K562 (cell line): ENCODE measurements around the gene RAPSN. TPM values are rescaled to one million over a fixed set of nuclear protein-coding genes. Genes with fewer than 3 reads are reported as not detected.
A peak's percentile ranks its signal among the peaks of the same experiment; 100 is the strongest.

ENCODE experiments used
- ATF2 ChIP-seq: sonication (generic); formaldehyde crosslinking; IDR thresholded peaks from 2 replicates; pipeline ENCODE4 v1.8.1; 2022; ENCODE audit warnings: missing genetic modification reagents
- CBX1 ChIP-seq: sonication (generic); IDR thresholded peaks from 2 replicates; pipeline ENCODE4 v1.6.1; 2016; ENCODE audit warnings: antibody characterized with exemption, low read depth, mild to moderate bottlenecking
- E2F1 ChIP-seq: sonication (generic); formaldehyde crosslinking; IDR thresholded peaks from 2 replicates; pipeline ENCODE4 v1.8.1; 2023; ENCODE audit warnings: mild to moderate bottlenecking, missing genetic modification reagents, moderate library complexity
- ETV6 ChIP-seq, 3 experiments: fragments of 150-350 bp in 1 of 3; sonication (generic) in 1 of 3; formaldehyde crosslinking in 1 of 3; IDR thresholded peaks; 2 replicates each; pipeline versions ENCODE4 v1.6.1 to v1.8.0; 2014 to 2022; ENCODE audit warnings: borderline replicate concordance in 2 of 3, low read depth in 2 of 3, antibody characterized with exemption in 1 of 3, low read length in 1 of 3, mild to moderate bottlenecking in 1 of 3, missing genetic modification reagents in 1 of 3
- FOXK2 ChIP-seq, 2 experiments: fragments of 450-650 bp; IDR thresholded peaks in 1 of 2; conservative IDR thresholded peaks in 1 of 2; 2 replicates each; pipeline ENCODE4 v1.6.1; 2016; ENCODE audit warnings: low read depth in 2 of 2, mild to moderate bottlenecking in 1 of 2
- MAFG ChIP-seq: fragments of 450-650 bp; conservative IDR thresholded peaks from 2 replicates; pipeline ENCODE4 v1.6.1; 2016; ENCODE audit warnings: missing genetic modification characterization, missing compliant biosample characterization
- PATZ1 ChIP-seq: fragments of 250-450 bp; sonication (Bioruptor Pico); IDR thresholded peaks from 2 replicates; pipeline ENCODE4 v1.5.0; 2020; ENCODE audit warnings: mild to moderate bottlenecking, borderline replicate concordance
- TARDBP ChIP-seq: fragments of 450-650 bp; IDR thresholded peaks from 2 replicates; pipeline ENCODE4 v1.6.1; 2016
- U2AF1 ChIP-seq: fragments of 200-400 bp; formaldehyde crosslinking; optimal IDR thresholded peaks from 2 replicates; pipeline ENCODE3; 2017; ENCODE audit warnings: mild to moderate bottlenecking, low read depth, low read length, moderate library complexity
- VEZF1 ChIP-seq: fragments of 200-800 bp; sonication (Bioruptor generic); IDR thresholded peaks from 2 replicates; pipeline ENCODE4 v1.6.1; 2017; ENCODE audit warnings: missing genetic modification characterization, missing compliant biosample characterization
- ZC3H4 ChIP-seq: sonication (generic); formaldehyde crosslinking; IDR thresholded peaks from 2 replicates; pipeline ENCODE4 v1.9.0; 2021; ENCODE audit warnings: missing genetic modification reagents, borderline replicate concordance
- ZEB2 ChIP-seq: fragments of 450-650 bp; IDR thresholded peaks from 2 replicates; pipeline ENCODE4 v1.6.1; 2016
- ZNF282 ChIP-seq: sonication (generic); formaldehyde crosslinking; IDR thresholded peaks from 2 replicates; pipeline ENCODE4 v1.8.1; 2023; ENCODE audit warnings: missing genetic modification reagents
- ZNF395 ChIP-seq: fragments of 200-800 bp; sonication (Bioruptor generic); IDR thresholded peaks from 2 replicates; pipeline ENCODE4 v1.6.1; 2017; ENCODE audit warnings: missing genetic modification characterization, missing compliant biosample characterization
- ZNF639 ChIP-seq, 2 experiments: fragments of 200-800 bp in 1 of 2; sonication (Bioruptor generic) in 1 of 2; sonication (generic) in 1 of 2; formaldehyde crosslinking in 1 of 2; IDR thresholded peaks in 1 of 2; conservative IDR thresholded peaks in 1 of 2; 2 replicates each; pipeline versions ENCODE4 v1.5.0 to v1.6.1; 2016 to 2020; ENCODE audit warnings: missing compliant biosample characterization in 1 of 2, missing genetic modification characterization in 1 of 2, missing genetic modification reagents in 1 of 2
- polyA plus RNA-seq, 8 experiments: library from polyadenylated mRNA; depleted of rRNA in 4 of 8; stranded (reverse) in 5 of 8; unstranded in 3 of 8; fragments of >200 nt; fragmentation: Nextera tagmentation in 2 of 8; fragmentation: Illumina TruSeq in 1 of 8; extraction: Ambion mirVana in 2 of 8; extraction: Trizol in 1 of 8; gene quantifications; 2 replicates each; pipeline versions ENCODE4 v1.2.1 to v1.2.3, GENCODE V29; 2011 to 2014; ENCODE audit warnings: inconsistent platforms in 1 of 8, missing spikeins in 1 of 8
- total RNA-seq, 7 experiments: library from RNA; depleted of rRNA in 6 of 7; stranded (reverse); fragments of >200 nt in 6 of 7; fragmentation: Illumina TruSeq in 2 of 7; extraction: Trizol in 2 of 7; gene quantifications; 2 replicates each; pipeline versions ENCODE4 v1.2.1 to v1.2.3, GENCODE V29; 2011 to 2021; ENCODE audit warnings: low replicate concordance in 1 of 7

RAPSN gene
- total and polyA plus RNA-seq, 9 of the 15 experiments (the other 6 are each of a cell fraction or from before 2014, with no cell fraction given): 0.06 to 0.11 TPM; not detected in 7

GRCh38 chr11:47407746-47408590 is 41.0 kb downstream of the RAPSN start, which contains the start of gene SLC39A13 (continued):
- TF ChIP-seq ZNF639 (CRISPR knock-in tag; conservative IDR thresholded peaks at IDR 0.05 in 1 of 2, IDR thresholded peaks at IDR 0.05 in 1 of 2) (peak in 1 of 2 experiments; percentile 100; a peak in 2 of 4 replicates), CBX1 (peak; percentile 71), ZC3H4 (CRISPR knock-in tag) (peak; percentile 62; the same call in 1 of the 2 replicates), FOXK2 (conservative IDR thresholded peaks at IDR 0.05 in 1 of 2, IDR thresholded peaks at IDR 0.05 in 1 of 2; ENCODE audit: low read depth in 2 of 2) (peak; percentile 52 to 66; a peak in 2 of 4 replicates), VEZF1 (CRISPR knock-in tag) (peak; percentile 96), TARDBP (peak; percentile 94), ZEB2 (peak; percentile 90), E2F1 (CRISPR knock-in tag) (peak; percentile 49; the same call in 1 of the 2 replicates), ETV6 (IDR thresholded peaks at IDR 0.05; ENCODE audit: borderline replicate concordance in 1 of 2, low read depth in 2 of 2, low read length in 1 of 2) (peak; percentile 12 to 65; a peak in 1 of 4 replicates), ETV6 (CRISPR knock-in tag; IDR thresholded peaks at IDR 0.05; ENCODE audit: borderline replicate concordance) (0 out of 2 replicates have a peak, but pooled peaks have one; percentile 52), ZNF395 (CRISPR knock-in tag) (peak; percentile 89), MAFG (tag) (no peak), ATF2 (0 out of 2 replicates have a peak, but pooled peaks have one; percentile 29), PATZ1 (no peak), ZNF282 (peak; percentile 76; the same call in 1 of the 2 replicates), U2AF1 (peak; percentile 58)
